Ovary (tissue), 9 donors: ENCODE measurements around the gene LIMS4. TPM values are rescaled to one million over a fixed set of nuclear protein-coding genes. Genes with fewer than 3 reads are reported as not detected.
"Not testable (repeated sequence)": the region's sequence is repeated elsewhere in the genome, so short reads cannot be mapped to it uniquely, and the experiment has no call there.

Source experiments
- DNase-seq, 5 donors: peaks; one replicate each; pipeline ENCODE4 v3.0.0-alpha.2; 2019 to 2020
- H3K27ac ChIP-seq, 2 donors: fragments of 200-600 bp; one replicate each; pipeline versions ENCODE4 v1.5.1 to v1.8.0; 2019 to 2022
- H3K27me3 ChIP-seq: fragments of 200-600 bp; one replicate; pipeline ENCODE4 v1.8.0; 2022
- H3K36me3 ChIP-seq: fragments of 200-600 bp; sonication (generic); one replicate; pipeline ENCODE4 v1.5.1; 2019
- H3K4me1 ChIP-seq: one replicate; pipeline ENCODE4 v1.8.1; 2013; ENCODE audit warnings: mild to moderate bottlenecking, moderate library complexity; ENCODE audit not compliant: insufficient read depth
- H3K4me3 ChIP-seq: fragments of 200-600 bp; sonication (generic); one replicate; pipeline ENCODE4 v1.5.1; 2017
- H3K9me3 ChIP-seq, 2 donors: fragments of 200-600 bp in 1 of 2; sonication (generic) in 1 of 2; one replicate each; pipeline versions ENCODE4 v1.5.1 to v1.8.1; 2013 to 2019; ENCODE audit warnings: mild to moderate bottlenecking in 1 of 2, moderate library complexity in 1 of 2
- WGBS, 3 donors: extraction: QIAGEN DNeasy Blood & Tissue Kit in 1 of 3; methylation state at CpG; one replicate each; pipeline versions ENCODE4 v1.1.5 to v1.1.7; 2013 to 2017; 5-methylcytosine and 5-hydroxymethylcytosine counted together
- intact Hi-C, 4 donors: fragments of 100-400 bp; cut with DNase I; formaldehyde crosslinking; loops; one replicate each; pipeline versions ENCODE4 v1.11.0 to v1.15.1; 2022 to 2023
- polyA plus RNA-seq, 2 donors: library from polyadenylated mRNA; stranded (reverse); fragments of 200-250 nt in 1 of 2; fragments of 350-450 nt in 1 of 2; fragmentation: Illumina TruSeq in 1 of 2; extraction: RNeasy Lipid Tissue Mini Kit (QIAGEN cat#74804) in 1 of 2; gene quantifications; one replicate each; pipeline ENCODE4 v1.2.3, GENCODE V29; 2013 to 2014
- total RNA-seq, 7 donors: library from RNA; depleted of rRNA in 2 of 7; stranded (reverse); fragments of >200 nt in 2 of 7; fragmentation: NEBNext Ultra II Directional in 3 of 7; extraction: Animal tissue kit (Norgen Biotek cat#: 25700) in 3 of 7; gene quantifications; one replicate each; pipeline versions ENCODE4 v1.1.0 to v1.2.4, GENCODE V29; 2016 to 2023
- donor health status: DM: no; HTN: no; CAD: no; lungs with moderate emphysema.
- donor health status: DM: no; HTN: no; CAD: no.
- donor health status: Bipolar disorder and iron deficiency.
- donor health status: DM: yes; HTN: yes; CAD: no.
- donor health status: DM: no; HTN: no; CAD: no.
- donor health status: DM: yes; HTN: yes; CAD: no.

Gene LIMS4
- total and polyA plus RNA-seq, 9 donors, result 0.99 to 55.6 (median 3.5) TPM

DNA sequence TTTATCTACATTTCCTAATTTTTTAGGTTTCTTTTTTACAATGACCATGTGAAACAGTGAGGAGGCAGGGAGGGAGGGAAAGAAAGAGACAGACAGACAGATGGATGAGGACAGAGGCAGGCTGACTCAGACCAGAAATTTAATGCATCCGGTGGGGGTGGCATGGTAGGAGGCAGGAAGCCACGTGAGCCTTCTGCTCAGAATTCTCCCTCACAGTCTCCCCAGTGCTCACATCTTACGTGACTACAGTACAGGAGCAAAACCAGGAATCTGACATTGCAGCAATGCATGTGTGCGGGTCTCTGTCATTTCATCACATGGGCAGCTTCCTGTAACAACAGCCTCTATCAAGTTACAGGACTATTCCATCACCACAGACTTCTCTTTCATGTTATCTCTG is 2.3 kb upstream of the LIMS4 start:
- H3K27ac ChIP-seq, H3K36me3 ChIP-seq, H3K4me1 ChIP-seq, intact Hi-C loops, H3K4me3 ChIP-seq, H3K27me3 ChIP-seq, DNase-seq, H3K9me3 ChIP-seq: not testable (repeated sequence)
- no CpG with 5 or more reads among the region's 4 CpGs for WGBS, 3 donors

DNA sequence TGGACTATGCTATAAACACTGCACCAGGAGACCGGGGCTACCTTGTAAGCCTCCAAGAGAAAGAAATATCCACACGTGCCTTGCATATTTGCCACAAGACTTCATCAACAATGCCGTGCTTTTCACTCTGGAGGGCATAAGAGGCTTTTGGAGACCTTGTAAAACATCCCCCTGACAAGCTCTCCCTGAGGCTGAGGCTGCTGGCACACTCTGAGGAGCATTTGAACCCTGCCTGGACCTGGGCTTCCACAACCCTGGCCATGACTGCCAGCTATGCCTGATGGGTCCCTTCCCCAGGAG is 393 bp upstream of the LIMS4 start:
- intact Hi-C loops, DNase-seq, H3K36me3 ChIP-seq, H3K27ac ChIP-seq, H3K27me3 ChIP-seq, H3K4me3 ChIP-seq, H3K4me1 ChIP-seq, H3K9me3 ChIP-seq: not testable (repeated sequence)
- no CpG with 5 or more reads among the region's 3 CpGs for WGBS, 3 donors

DNA sequence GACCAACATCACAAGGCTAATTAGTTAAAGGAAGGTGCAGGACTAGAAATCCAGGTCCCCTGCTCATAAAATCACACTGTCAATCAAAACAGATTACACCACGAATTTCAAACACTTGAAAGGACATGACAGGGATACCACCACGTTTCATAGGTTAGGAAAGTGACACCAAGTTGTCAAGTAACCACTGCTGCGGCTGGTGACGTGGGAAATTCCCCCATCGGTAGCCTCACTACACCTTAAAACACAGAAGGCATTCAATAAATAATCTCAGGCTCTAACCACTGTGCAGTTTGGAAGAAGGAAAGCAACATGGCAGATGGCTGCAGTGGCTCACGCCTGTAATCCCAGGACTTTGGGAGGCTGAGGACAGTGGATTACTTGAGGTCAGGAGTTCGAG is 3.7 kb downstream of the LIMS4 start:
- H3K36me3 ChIP-seq, H3K27ac ChIP-seq, H3K4me3 ChIP-seq, H3K27me3 ChIP-seq, DNase-seq, intact Hi-C loops, H3K4me1 ChIP-seq, H3K9me3 ChIP-seq: not testable (repeated sequence)
- WGBS, 3 donors, result no CpG with 5 or more reads among the region's 7 CpGs

DNA sequence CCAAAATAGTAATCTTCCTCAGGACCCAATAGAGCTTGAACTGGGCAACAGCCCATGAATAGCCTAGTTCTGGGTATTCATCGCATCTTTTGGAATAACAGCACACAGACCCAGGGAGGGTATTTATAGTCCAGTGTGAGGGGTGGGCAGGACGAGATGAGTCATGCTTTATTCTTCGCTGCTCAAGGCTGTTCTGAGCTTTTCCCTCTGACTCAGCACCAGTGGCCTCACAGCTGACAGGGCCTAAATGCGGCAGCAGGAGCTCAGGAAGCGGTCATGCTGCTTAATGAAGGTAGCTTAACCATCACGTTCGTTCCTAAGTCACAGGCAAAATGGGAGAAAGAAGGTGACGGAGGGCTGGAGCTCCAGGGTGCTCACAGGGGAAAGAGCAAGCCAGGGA is 7.3 kb downstream of the LIMS4 start:
- H3K4me1 ChIP-seq, intact Hi-C loops, H3K9me3 ChIP-seq: not testable (repeated sequence)

DNA sequence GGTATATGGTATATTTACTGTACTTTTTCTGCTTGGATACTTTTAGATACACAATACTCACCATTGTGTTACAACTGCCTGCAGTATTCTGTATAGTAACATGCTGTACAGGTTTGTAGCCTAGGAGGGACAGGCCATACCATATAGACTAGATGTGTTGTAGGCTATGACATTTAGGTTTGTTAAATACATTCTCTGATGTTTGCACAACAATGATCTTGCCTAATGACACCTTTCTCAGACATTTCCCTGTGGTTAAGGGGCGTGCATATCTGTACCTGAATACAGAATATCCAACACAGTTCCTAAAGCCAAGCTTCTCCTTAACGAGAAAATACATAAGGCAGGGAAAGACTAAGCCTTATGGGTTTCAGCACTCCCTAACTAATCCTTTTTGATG is 10.2 kb downstream of the LIMS4 start:
- WGBS, 3 donors, result no CpG with 5 or more reads among the region's 2 CpGs
- intact Hi-C loops, H3K9me3 ChIP-seq, H3K4me1 ChIP-seq, H3K4me3 ChIP-seq, H3K27me3 ChIP-seq, H3K27ac ChIP-seq, DNase-seq, H3K36me3 ChIP-seq: not testable (repeated sequence)

More for the DNA sequence above, 7.3 kb downstream of the LIMS4 start:
- H3K4me3 ChIP-seq, H3K27me3 ChIP-seq, DNase-seq, H3K27ac ChIP-seq, H3K36me3 ChIP-seq: not testable (repeated sequence)
- WGBS, 3 donors, result no CpG with 5 or more reads among the region's 8 CpGs

DNA sequence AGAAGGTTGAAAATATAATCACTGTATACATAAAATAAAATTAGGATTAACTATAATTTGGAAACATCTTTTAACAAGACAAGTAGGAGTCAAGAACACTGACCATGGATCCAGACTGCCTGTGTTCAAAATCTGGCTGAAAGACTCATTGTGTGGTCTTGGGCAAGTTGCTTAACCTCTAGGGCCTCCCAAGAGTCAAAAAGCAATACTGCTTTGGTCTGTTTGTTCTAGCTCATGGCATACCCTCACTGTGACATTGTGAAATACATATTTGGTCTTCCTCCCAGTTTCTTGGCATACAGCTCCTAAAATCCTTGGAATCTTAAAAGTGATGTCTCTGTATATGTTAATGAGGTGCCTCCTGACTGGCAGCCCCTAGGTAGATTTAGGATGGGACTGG is 12.3 kb downstream of the LIMS4 start:
- H3K4me1 ChIP-seq, H3K36me3 ChIP-seq, H3K27ac ChIP-seq, H3K9me3 ChIP-seq, H3K27me3 ChIP-seq, H3K4me3 ChIP-seq, DNase-seq, intact Hi-C loops: not testable (repeated sequence)

DNA sequence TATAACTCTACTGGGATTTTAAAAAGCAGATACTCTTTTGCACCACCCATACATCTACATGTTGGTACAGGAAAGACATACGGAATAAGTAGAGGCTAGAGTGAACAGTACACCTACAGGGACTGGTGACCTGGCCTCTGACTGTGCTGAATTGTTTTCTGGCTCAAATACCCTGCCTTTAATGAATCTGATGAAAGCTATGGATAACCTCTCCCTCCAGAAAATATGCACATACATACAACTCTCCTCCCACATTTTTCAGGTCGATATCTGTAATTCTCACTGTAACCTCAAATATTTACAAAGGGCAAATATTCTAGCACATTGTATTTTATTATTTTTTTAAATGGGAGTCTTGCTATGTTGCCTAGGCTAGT is 15.4 kb downstream of the LIMS4 start:
- DNase-seq, H3K9me3 ChIP-seq, H3K4me3 ChIP-seq, H3K27me3 ChIP-seq, H3K27ac ChIP-seq, H3K36me3 ChIP-seq, intact Hi-C loops, H3K4me1 ChIP-seq: not testable (repeated sequence)
- 91% methylated on average over 1 of the region's 2 CpGs; no CpG with 5 or more reads in 2 of the 3 donors for WGBS, 3 donors

DNA sequence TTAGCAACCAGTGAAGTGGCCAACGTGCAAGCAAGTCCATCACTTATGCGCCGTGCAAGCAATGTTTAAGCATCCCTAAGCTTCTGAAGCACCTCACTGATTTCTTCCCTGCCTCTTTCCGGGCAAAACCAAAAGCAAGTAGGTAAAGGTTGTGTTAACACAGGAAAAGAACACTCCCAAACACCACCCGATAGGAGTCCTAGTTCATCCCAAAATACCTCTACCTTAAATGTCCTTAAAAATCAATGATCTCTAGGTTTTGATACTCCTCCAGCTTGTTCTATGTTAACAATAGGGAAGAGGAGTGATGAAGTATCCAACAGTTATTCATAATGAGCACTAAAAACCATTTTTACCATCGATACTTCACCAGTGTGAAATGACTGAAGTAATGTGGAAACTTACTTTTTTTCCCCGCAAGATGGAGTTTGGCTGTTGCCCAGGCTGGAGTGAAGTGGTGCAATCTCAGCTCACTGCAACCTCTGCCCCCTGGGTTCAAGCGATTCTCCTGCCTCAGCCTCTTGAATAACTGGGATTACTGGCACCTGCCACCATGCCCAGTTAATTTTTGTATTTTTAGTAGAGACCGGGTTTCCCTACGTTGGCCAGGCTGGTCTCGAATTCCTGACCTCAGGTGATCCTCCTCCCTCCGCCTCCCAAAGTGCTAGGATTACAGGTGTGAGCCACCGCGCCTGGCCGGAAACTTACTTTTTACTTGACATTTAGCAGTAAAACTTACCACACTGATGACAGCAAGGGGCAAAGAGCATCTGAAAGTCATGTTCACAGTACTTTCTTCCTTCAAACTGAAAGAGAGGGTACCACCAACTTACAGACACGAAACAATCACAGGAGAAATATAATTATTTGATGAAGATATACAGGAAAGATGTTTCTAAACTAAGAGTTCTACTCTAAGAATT is 16.1 kb downstream of the LIMS4 start:
- H3K9me3 ChIP-seq, H3K36me3 ChIP-seq, H3K4me1 ChIP-seq, DNase-seq, H3K27ac ChIP-seq, H3K27me3 ChIP-seq, H3K4me3 ChIP-seq, intact Hi-C loops: not testable (repeated sequence)
- 100% methylated on average over 1 of the region's 16 CpGs; no CpG with 5 or more reads in 2 of the 3 donors for WGBS, 3 donors

DNA sequence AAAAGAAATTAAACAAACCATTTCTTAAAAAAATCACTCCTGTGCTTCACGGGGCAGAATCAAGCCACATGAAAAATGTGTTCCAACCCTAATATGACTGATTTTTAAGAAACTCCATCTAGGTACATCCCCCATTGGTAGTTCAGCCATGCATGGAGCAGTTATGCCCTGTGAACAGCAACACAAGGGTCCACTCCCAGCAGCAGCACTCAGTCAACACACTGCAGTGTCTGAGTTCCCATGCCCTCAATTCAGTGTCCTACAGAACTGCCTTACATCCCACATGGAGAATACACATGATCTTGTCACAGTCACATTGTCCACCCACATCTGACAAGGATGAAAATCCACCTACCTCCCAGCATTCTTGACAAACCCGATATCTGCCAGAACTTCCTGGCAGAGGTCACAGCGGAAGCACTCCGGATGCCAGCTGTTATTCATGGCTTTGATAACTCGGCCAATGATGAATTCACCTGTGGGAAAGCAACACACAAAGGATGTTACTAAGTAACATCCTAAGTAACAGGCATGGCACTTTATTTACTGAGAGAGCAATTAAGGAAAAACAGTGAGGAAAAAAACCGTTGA is 17.4 kb downstream of the LIMS4 start:
- intact Hi-C loops, H3K27me3 ChIP-seq, H3K27ac ChIP-seq, H3K4me1 ChIP-seq, DNase-seq, H3K4me3 ChIP-seq, H3K36me3 ChIP-seq, H3K9me3 ChIP-seq: not testable (repeated sequence)
- no CpG with 5 or more reads among the region's 6 CpGs for WGBS, 3 donors

DNA sequence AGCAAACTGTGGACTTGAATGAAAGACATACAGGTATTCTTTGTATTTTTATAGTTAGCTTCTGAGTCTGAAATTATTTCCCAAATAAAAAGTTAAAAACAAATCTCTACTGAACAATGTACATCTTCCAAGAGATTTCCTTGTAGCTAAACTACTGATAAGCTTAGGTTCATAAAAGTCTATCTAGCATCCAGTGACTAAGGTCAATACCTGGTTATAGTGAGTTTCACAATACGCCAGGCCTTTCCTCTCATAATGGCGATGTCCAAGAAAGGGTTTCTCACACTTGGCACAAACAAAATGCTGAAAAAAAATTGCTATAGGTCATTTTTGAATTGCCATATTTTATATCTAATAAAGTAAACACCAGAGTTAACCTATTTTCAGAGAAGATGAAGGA is 21.7 kb downstream of the LIMS4 start:
- H3K9me3 ChIP-seq, H3K4me3 ChIP-seq, H3K36me3 ChIP-seq, H3K27me3 ChIP-seq, intact Hi-C loops, H3K27ac ChIP-seq, H3K4me1 ChIP-seq, DNase-seq: not testable (repeated sequence)
- no CpG with 5 or more reads among the region's 2 CpGs for WGBS, 3 donors

DNA sequence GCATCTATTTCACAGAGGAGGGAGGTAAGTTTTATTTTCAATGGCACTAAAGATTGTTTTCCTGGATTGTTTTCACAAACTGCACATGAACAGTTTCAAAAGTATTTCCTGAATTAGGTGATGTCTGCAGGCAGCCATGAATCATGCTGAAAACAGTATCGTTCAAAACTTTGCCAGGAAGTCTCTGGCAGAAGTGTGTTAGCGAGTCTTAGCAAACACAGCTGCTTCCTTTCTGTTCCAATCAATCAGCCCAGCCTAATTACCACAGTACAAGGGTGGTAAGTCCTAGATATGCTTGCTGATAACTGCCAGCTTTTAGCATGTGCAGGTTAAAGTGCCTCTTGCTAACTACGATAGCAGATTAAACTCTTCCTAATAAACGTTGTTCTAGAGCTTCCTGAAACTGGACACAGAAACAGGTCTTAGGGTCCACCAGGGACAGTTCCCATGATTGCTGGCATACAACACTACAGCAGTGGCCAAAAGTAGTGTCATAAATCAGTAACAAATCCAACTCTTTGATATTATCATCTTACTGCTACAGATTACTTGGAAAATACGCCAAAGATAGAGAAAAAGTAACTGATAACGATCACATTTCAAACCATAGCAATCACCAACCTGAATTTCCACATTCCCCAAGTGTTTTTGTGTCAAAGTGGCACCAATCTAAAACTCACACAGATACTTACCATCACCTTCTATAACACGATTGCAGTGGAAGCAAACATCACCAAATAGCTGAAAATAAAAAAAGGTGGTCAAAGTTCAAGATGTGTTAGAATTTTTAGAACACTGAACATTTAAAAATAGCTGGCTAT is 23.3 kb downstream of the LIMS4 start:
- DNase-seq, H3K9me3 ChIP-seq, H3K27ac ChIP-seq, intact Hi-C loops, H3K36me3 ChIP-seq, H3K4me1 ChIP-seq, H3K27me3 ChIP-seq, H3K4me3 ChIP-seq: not testable (repeated sequence)
- WGBS, 3 donors, result no CpG with 5 or more reads among the region's 7 CpGs

DNA sequence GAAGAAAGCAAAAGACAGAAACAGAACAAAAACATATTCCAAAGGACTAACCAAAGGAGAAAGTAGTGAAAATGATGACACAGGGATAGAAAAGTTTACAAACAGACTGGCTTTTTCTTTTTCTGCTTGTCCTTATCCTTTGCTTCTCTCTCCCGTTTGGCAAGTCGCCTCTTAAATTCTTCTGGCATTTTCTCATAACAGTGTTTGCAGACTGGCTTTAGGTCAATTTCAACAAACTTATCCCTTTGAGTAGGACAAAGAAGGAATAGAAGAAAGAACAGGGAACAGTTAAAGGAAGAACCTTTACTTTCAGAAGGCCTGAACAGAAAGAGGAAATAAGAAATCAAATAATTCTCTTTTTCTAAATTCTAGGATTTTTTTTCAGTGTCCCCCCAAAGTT is 26.0 kb downstream of the LIMS4 start:
- H3K36me3 ChIP-seq, H3K9me3 ChIP-seq, H3K4me3 ChIP-seq, H3K4me1 ChIP-seq, DNase-seq, intact Hi-C loops, H3K27ac ChIP-seq, H3K27me3 ChIP-seq: not testable (repeated sequence)
- WGBS, 3 donors, result no CpG with 5 or more reads among the region's 2 CpGs
